Stomach (tissue), 9 donors: ENCODE results near the gene GARS1. TPM values are rescaled to one million over a fixed set of nuclear protein-coding genes. Genes with fewer than 3 reads are reported as not detected.
A peak's percentile ranks its signal among the peaks of the same experiment; 100 is the strongest.

Experiments used
- DNase-seq, 2 donors: peaks; one replicate each; pipeline versions ENCODE4 v3.0.0 to v3.0.0-alpha.2; 2013 to 2019
- H3K27ac ChIP-seq, 5 donors: fragments of 200-600 bp in 4 of 5; sonication (generic) in 4 of 5; one replicate each; pipeline ENCODE4 v1.5.1; 2013 to 2019; ENCODE audit warnings: mild to moderate bottlenecking in 1 of 5, moderate library complexity in 1 of 5
- H3K27me3 ChIP-seq, 3 donors: fragments of 200-600 bp; sonication (generic); one replicate each; pipeline ENCODE4 v1.5.1; 2017 to 2019; ENCODE audit warnings: mixed run types in 1 of 3
- H3K36me3 ChIP-seq, 4 donors: fragments of 200-600 bp; sonication (generic); 1 replicate in 3 of 4; 2 replicates in 1 of 4; pipeline ENCODE4 v1.5.1; 2016 to 2019
- H3K4me1 ChIP-seq, 4 donors: fragments of 200-600 bp; sonication (generic); one replicate each; pipeline ENCODE4 v1.5.1; 2016 to 2019
- H3K4me3 ChIP-seq, 4 donors: fragments of 200-600 bp; sonication (generic) in 3 of 4; one replicate each; pipeline ENCODE4 v1.5.1; 2016 to 2019; ENCODE audit warnings: mild to moderate bottlenecking in 1 of 4
- H3K9me3 ChIP-seq, 4 donors: fragments of 200-600 bp; sonication (generic); one replicate each; pipeline ENCODE4 v1.5.1; 2016 to 2019
- CTCF ChIP-seq, 7 experiments: fragments of 450-650 bp in 4 of 7; fragments of 200-600 bp in 3 of 7; sonication (generic) in 3 of 7; IDR thresholded peaks; one replicate each; pipeline ENCODE4 v1.5.1; 2016 to 2019; ENCODE audit warnings: antibody characterized with exemption in 7 of 7, control low read depth in 2 of 7, mild to moderate bottlenecking in 1 of 7
- EP300 ChIP-seq: sonication (generic); formaldehyde crosslinking; IDR thresholded peaks from one replicate; pipeline ENCODE4 v1.6.1; 2017; ENCODE audit warnings: antibody characterized with exemption
- POLR2A ChIP-seq, 4 donors: fragments of 450-650 bp; IDR thresholded peaks; one replicate each; pipeline ENCODE4 v1.6.1; 2016; ENCODE audit warnings: antibody characterized with exemption in 4 of 4, control low read depth in 2 of 4, mild to moderate bottlenecking in 1 of 4, moderate library complexity in 1 of 4
- POLR2AphosphoS5 ChIP-seq, 3 donors: sonication (generic); formaldehyde crosslinking; IDR thresholded peaks; one replicate each; pipeline ENCODE4 v1.6.1; 2016; ENCODE audit warnings: antibody characterized with exemption in 3 of 3
- WGBS, 5 donors: extraction: QIAGEN DNeasy Blood & Tissue Kit in 3 of 5; methylation state at CpG; one replicate each; pipeline versions ENCODE4 v1.1.5 to v1.1.7; 2013 to 2018; 5-methylcytosine and 5-hydroxymethylcytosine counted together
- intact Hi-C: fragments of 100-400 bp; cut with DNase I; formaldehyde crosslinking; loops from one replicate; pipeline ENCODE4 v1.15.1; 2023; ENCODE audit warnings: low total_unique reads
- polyA plus RNA-seq, 3 donors: library from polyadenylated mRNA; stranded (reverse); fragments of 200-250 nt; gene quantifications; one replicate each; pipeline ENCODE4 v1.2.3, GENCODE V29; 2013
- total RNA-seq, 5 donors: library from RNA; depleted of rRNA; stranded (reverse); fragments of >200 nt; gene quantifications; one replicate each; pipeline versions ENCODE4 v1.1.0 to v1.2.3, GENCODE V29; 2014 to 2016
- donor health status: healthy with polysubstance abuse.
- donor health status: Bipolar disorder and iron deficiency.
- donor health status: healthy.

The GARS1 gene
- total and polyA plus RNA-seq, 8 donors, result 37.5 to 124 (median 74.8) TPM

GRCh38 chr7:30553141-30553540 lies 41.5 kb upstream of the GARS1 start:
- TF ChIP-seq POLR2A (IDR thresholded peaks at IDR 0.05) (no peak), POLR2AphosphoS5 (IDR thresholded peaks at IDR 0.05) (no peak), CTCF (IDR thresholded peaks at IDR 0.05) (no peak), EP300 (no peak)
- Histone ChIP-seq H3K27ac (no peak overlapping the region), H3K4me1 (peaks cover 0 to 21% (median 10%) of the 10 kb centered on the region in 4 donors), H3K9me3 (no peaks in the 10 kb centered on the region), H3K4me3 (no peak overlapping the region), H3K36me3 (peaks cover 0 to 35% (median 18%) of the 10 kb centered on the region in 4 donors), H3K27me3 (no peaks in the 10 kb centered on the region)
- intact Hi-C loops, result no loop called here
- no peak for DNase-seq

GRCh38 chr7:30553546-30553945 lies 41.1 kb upstream of the GARS1 start:
- Histone ChIP-seq H3K4me1 (peaks cover 0 to 20% (median 10%) of the 10 kb centered on the region in 4 donors), H3K27ac (no peak overlapping the region), H3K27me3 (no peaks in the 10 kb centered on the region), H3K36me3 (peaks cover 0 to 37% (median 17%) of the 10 kb centered on the region in 4 donors), H3K4me3 (no peak overlapping the region), H3K9me3 (no peaks in the 10 kb centered on the region)
- TF ChIP-seq CTCF (IDR thresholded peaks at IDR 0.05), result no peak
- no peak for TF ChIP-seq POLR2A (IDR thresholded peaks at IDR 0.05)
- no peak for TF ChIP-seq EP300
- no peak for TF ChIP-seq POLR2AphosphoS5 (IDR thresholded peaks at IDR 0.05)
- no peak for DNase-seq
- 77 to 88% (median 81%) methylated on average over 3 of the region's 3 CpGs for WGBS, 5 donors
- intact Hi-C loops, result no loop called here

- WGBS, 5 donors, result 92 to 100% (median 99%) methylated on average over 2 of the region's 2 CpGs
- TF ChIP-seq POLR2AphosphoS5 (IDR thresholded peaks at IDR 0.05), result no peak
- no peak for TF ChIP-seq POLR2A (IDR thresholded peaks at IDR 0.05)
- no peak for TF ChIP-seq EP300
- TF ChIP-seq CTCF (IDR thresholded peaks at IDR 0.05), result no peak
- Histone ChIP-seq H3K36me3 (peaks cover 0 to 41% (median 23%) of the 10 kb centered on the region in 4 donors), H3K9me3 (no peaks in the 10 kb centered on the region), H3K27me3 (no peaks in the 10 kb centered on the region), H3K4me3 (no peak overlapping the region), H3K27ac (no peak overlapping the region), H3K4me1 (peaks cover 0 to 11% (median 9%) of the 10 kb centered on the region in 4 donors)
- intact Hi-C loops, result no loop called here
- DNase-seq, result no peak
Measured at GRCh38 chr7:30555525-30555924, 39.2 kb upstream of the GARS1 start.

GRCh38 chr7:30556840-30557239 lies 37.8 kb upstream of the GARS1 start:
- 70 to 90% (median 86%) methylated on average over 6 of the region's 6 CpGs for WGBS, 5 donors
- Histone ChIP-seq H3K36me3 (peaks cover 0 to 54% (median 33%) of the 10 kb centered on the region in 4 donors), H3K4me3 (no peak overlapping the region), H3K27me3 (no peaks in the 10 kb centered on the region), H3K4me1 (peaks cover 0 to 2% (median 0%) of the 10 kb centered on the region in 4 donors), H3K27ac (no peak overlapping the region), H3K9me3 (no peaks in the 10 kb centered on the region)
- DNase-seq, result peak in 1 of 2 donors; percentile 67
- intact Hi-C loops, result no loop called here
- TF ChIP-seq POLR2A (IDR thresholded peaks at IDR 0.05) (no peak), CTCF (IDR thresholded peaks at IDR 0.05) (no peak), EP300 (no peak), POLR2AphosphoS5 (IDR thresholded peaks at IDR 0.05) (no peak)
